GM23338 (cell line): ENCODE measurements around the gene PRR33. TPM values are rescaled to one million over a fixed set of nuclear protein-coding genes. Genes with fewer than 3 reads are reported as not detected.

Experiments used
- ATAC-seq: fragments of 200-7000 bp; cut with Tn5 transposase; 3 replicates; pipeline ENCODE4 v1.9.1; 2020
- DNase-seq: peaks from one replicate; pipeline ENCODE4 v3.0.0-alpha.2; 2015; ENCODE audit warnings: low spot score
- H2AFZ ChIP-seq: fragments of 200-600 bp; sonication (generic); 2 replicates; pipeline ENCODE4 v1.8.0; 2016; ENCODE audit warnings: antibody characterized with exemption, mild to moderate bottlenecking, moderate library complexity
- H3F3A ChIP-seq: fragments of 200-600 bp; sonication (generic); replicated peaks from 2 replicates; pipeline ENCODE4 v1.8.0; 2017; ENCODE audit warnings: antibody characterized with exemption, mixed run types, low read depth
- H3K27ac ChIP-seq: fragments of 200-600 bp; sonication (generic); 2 replicates; pipeline ENCODE4 v1.6.1; 2016; ENCODE audit warnings: low read depth
- H3K27me3 ChIP-seq: fragments of 200-600 bp; sonication (generic); 2 replicates; pipeline ENCODE4 v1.8.0; 2016; ENCODE audit warnings: mild to moderate bottlenecking, mixed run types, moderate library complexity; ENCODE audit not compliant: insufficient read depth
- H3K36me3 ChIP-seq: fragments of 200-600 bp; sonication (generic); 2 replicates; pipeline ENCODE4 v1.8.0; 2016; ENCODE audit warnings: mild to moderate bottlenecking; ENCODE audit not compliant: insufficient read depth
- H3K4me1 ChIP-seq: fragments of 200-600 bp; sonication (generic); 2 replicates; pipeline ENCODE4 v1.8.0; 2016; ENCODE audit warnings: mild to moderate bottlenecking, moderate library complexity; ENCODE audit not compliant: insufficient read depth
- H3K4me2 ChIP-seq: fragments of 200-600 bp; sonication (generic); 2 replicates; pipeline ENCODE4 v1.7.1; 2017; ENCODE audit warnings: mixed run types
- H3K4me3 ChIP-seq: fragments of 200-600 bp; sonication (generic); 2 replicates; pipeline ENCODE4 v1.6.1; 2016; ENCODE audit warnings: mixed run types
- H3K79me2 ChIP-seq: fragments of 200-600 bp; sonication (generic); replicated peaks from 2 replicates; pipeline ENCODE4 v1.8.0; 2017; ENCODE audit warnings: mild to moderate bottlenecking; ENCODE audit not compliant: insufficient read depth
- H3K9me2 ChIP-seq: fragments of 200-600 bp; sonication (generic); 2 replicates; pipeline ENCODE4 v1.8.0; 2017; ENCODE audit not compliant: insufficient read depth
- H4K20me1 ChIP-seq: fragments of 200-600 bp; sonication (generic); replicated peaks from 2 replicates; pipeline ENCODE4 v1.8.0; 2017; ENCODE audit warnings: mild to moderate bottlenecking; ENCODE audit not compliant: insufficient read depth
- H3K27ac Mint-ChIP-seq: 2 replicates; pipeline ENCODE4 v1.8.0; 2020; ENCODE audit warnings: inconsistent platforms, mild to moderate bottlenecking, moderate library complexity, mixed read lengths
- H3K27me3 Mint-ChIP-seq: 3 replicates; pipeline ENCODE4 v1.8.0; 2022; ENCODE audit warnings: low read depth, mild to moderate bottlenecking, moderate library complexity, mixed read lengths, inconsistent platforms; ENCODE audit not compliant: insufficient read depth, poor library complexity
- H3K36me3 Mint-ChIP-seq: 3 replicates; pipeline ENCODE4 v1.8.0; 2021; ENCODE audit warnings: low read depth, mild to moderate bottlenecking, inconsistent platforms, moderate library complexity, mixed read lengths
- H3K4me1 Mint-ChIP-seq: 3 replicates; pipeline ENCODE4 v1.8.0; 2020; ENCODE audit warnings: mild to moderate bottlenecking, inconsistent platforms, mixed read lengths
- H3K4me3 Mint-ChIP-seq: 3 replicates; pipeline ENCODE4 v1.8.0; 2021; ENCODE audit warnings: moderate library complexity, mild to moderate bottlenecking, inconsistent platforms, mixed read lengths
- H3K9me3 Mint-ChIP-seq: 3 replicates; pipeline ENCODE4 v1.8.0; 2020; ENCODE audit warnings: moderate library complexity, mild to moderate bottlenecking, inconsistent platforms, mixed read lengths
- CTCF ChIP-seq, 2 experiments: fragments of 200-600 bp in 1 of 2; sonication (generic) in 1 of 2; conservative IDR thresholded peaks; 2 replicates each; pipeline versions ENCODE4 v1.5.1 to v1.6.1; 2016 to 2017; ENCODE audit warnings: antibody characterized with exemption in 2 of 2, low read depth in 2 of 2, mild to moderate bottlenecking in 2 of 2, moderate library complexity in 1 of 2
- EZH2phosphoT487 ChIP-seq: fragments of 200-600 bp; sonication (generic); IDR thresholded peaks from one replicate; pipeline ENCODE4 v1.8.1; 2018; ENCODE audit warnings: antibody characterized with exemption; ENCODE audit not compliant: unreplicated experiment
- JUNB ChIP-seq: IDR thresholded peaks from one replicate; pipeline ENCODE4 v1.6.1; 2016; ENCODE audit warnings: antibody characterized with exemption; ENCODE audit not compliant: unreplicated experiment
- REST ChIP-seq: IDR thresholded peaks from one replicate; pipeline ENCODE4 v1.6.1; 2018; ENCODE audit warnings: antibody characterized with exemption; ENCODE audit not compliant: unreplicated experiment
- STAT1 ChIP-seq: IDR thresholded peaks from one replicate; pipeline ENCODE4 v1.6.1; 2016; ENCODE audit warnings: antibody characterized with exemption; ENCODE audit not compliant: unreplicated experiment
- ZNF114 ChIP-seq: fragments of 250-450 bp; sonication (Bioruptor Pico); IDR thresholded peaks from 2 replicates; pipeline ENCODE4 v1.5.0; 2020; ENCODE audit warnings: mild to moderate bottlenecking, moderate library complexity
- ZNF462 ChIP-seq: fragments of 250-450 bp; sonication (Bioruptor Pico); IDR thresholded peaks from 2 replicates; pipeline ENCODE4 v1.5.0; 2020; ENCODE audit warnings: mild to moderate bottlenecking, moderate library complexity
- polyA plus RNA-seq: library from polyadenylated mRNA; unstranded; fragments of >200 nt; fragmentation: Nextera tagmentation; extraction: Ambion mirVana; gene quantifications from 2 replicates; pipeline ENCODE4 v1.2.1, GENCODE V29; 2016
- total RNA-seq: library from RNA; depleted of rRNA; stranded (reverse); fragments of >200 nt; shearing (Covaris generic); gene quantifications from 2 replicates; pipeline ENCODE4 v1.2.3, GENCODE V29; 2014

The PRR33 gene
- total and polyA plus RNA-seq, 2 experiments from 2014 or later: not detected

- ATAC-seq: no peak
- Mint-ChIP-seq H3K27ac (no peak overlapping the region), H3K4me3 (no peak overlapping the region), H3K9me3 (no peaks in the 10 kb centered on the region), H3K4me1 (peaks cover 7% of the 10 kb centered on the region; the same call in 2 of the 3 replicates), H3K27me3 (peaks cover 17% of the 10 kb centered on the region), H3K36me3 (no peaks in the 10 kb centered on the region)
- Histone ChIP-seq H2AFZ (0 out of 2 replicates have a peak overlapping the region, but pooled peaks have one; percentile 28), H3K9me2 (no peaks in the 10 kb centered on the region), H3K36me3 (no peaks in the 10 kb centered on the region), H4K20me1 (no peaks in the 10 kb centered on the region), H3K4me2 (no peak overlapping the region), H3K4me3 (no peak overlapping the region), H3K27ac (no peak overlapping the region), H3K4me1 (no peaks in the 10 kb centered on the region), H3K27me3 (no peaks in the 10 kb centered on the region), H3K79me2 (no peaks in the 10 kb centered on the region), H3F3A (no peaks in the 10 kb centered on the region)
- DNase-seq: no peak
- no peak for TF ChIP-seq ZNF114 (CRISPR knock-in tag)
- no peak for TF ChIP-seq EZH2phosphoT487
- TF ChIP-seq STAT1: no peak
Observed at GRCh38 chr11:1935156-1936071, 43.7 kb upstream of the PRR33 start.

- no peaks in the 10 kb centered on the region for H3K79me2 ChIP-seq
- no peaks in the 10 kb centered on the region for H3K36me3 ChIP-seq
- no peak for ATAC-seq
- H3K4me1 ChIP-seq: no peaks in the 10 kb centered on the region
- no peak overlapping the region for H3K27ac ChIP-seq
- no peak overlapping the region for H3K4me2 ChIP-seq
- Mint-ChIP-seq H3K4me3 (no peak overlapping the region), H3K36me3 (no peaks in the 10 kb centered on the region), H3K27ac (no peak overlapping the region), H3K4me1 (peaks cover 7% of the 10 kb centered on the region; the same call in 2 of the 3 replicates), H3K9me3 (no peaks in the 10 kb centered on the region), H3K27me3 (peaks cover 17% of the 10 kb centered on the region)
- no peak overlapping the region for H2AFZ ChIP-seq
- H3K4me3 ChIP-seq: no peak overlapping the region
- no peaks in the 10 kb centered on the region for H4K20me1 ChIP-seq
- no peaks in the 10 kb centered on the region for H3F3A ChIP-seq
- H3K27me3 ChIP-seq: no peaks in the 10 kb centered on the region
- no peak for DNase-seq
- H3K9me2 ChIP-seq: no peaks in the 10 kb centered on the region
- no peak for TF ChIP-seq REST
- TF ChIP-seq CTCF (conservative IDR thresholded peaks at IDR 0.05; ENCODE audit: low read depth in 2 of 2): no peak
- no peak for TF ChIP-seq ZNF462 (CRISPR knock-in tag)
- TF ChIP-seq JUNB: no peak
Observed at GRCh38 chr11:1934335-1935155, 42.9 kb upstream of the PRR33 start.
